Ishikawa (cell line): ENCODE measurements around the gene SRSF6.

ENCODE experiments used
- CEBPB ChIP-seq: IDR thresholded peaks from 2 replicates; pipeline ENCODE4 v1.6.1; 2012
- CREB1 ChIP-seq: IDR thresholded peaks from 2 replicates; pipeline ENCODE4 v1.6.1; 2012; ENCODE audit warnings: low read depth
- EGR1 ChIP-seq: IDR thresholded peaks from 2 replicates; pipeline ENCODE4 v1.6.1; 2012
- EP300 ChIP-seq: IDR thresholded peaks from 2 replicates; pipeline ENCODE4 v1.6.1; 2012; ENCODE audit warnings: borderline replicate concordance
- FOXM1 ChIP-seq: IDR thresholded peaks from 2 replicates; pipeline ENCODE4 v1.6.1; 2012; ENCODE audit warnings: low read depth, borderline replicate concordance
- NFIC ChIP-seq: IDR thresholded peaks from 2 replicates; pipeline ENCODE4 v1.6.1; 2012
- RAD21 ChIP-seq: IDR thresholded peaks from 2 replicates; pipeline ENCODE4 v1.6.1; 2012; ENCODE audit warnings: low read depth
- TAF1 ChIP-seq: IDR thresholded peaks from 2 replicates; pipeline ENCODE4 v1.6.1; 2012; ENCODE audit warnings: low read depth, mild to moderate bottlenecking
- TCF12 ChIP-seq: IDR thresholded peaks from 2 replicates; pipeline ENCODE4 v1.6.1; 2012; ENCODE audit warnings: low read depth
- TEAD4 ChIP-seq: IDR thresholded peaks from 2 replicates; pipeline ENCODE4 v1.6.1; 2012
- YY1 ChIP-seq: IDR thresholded peaks from 2 replicates; pipeline ENCODE4 v1.6.1; 2012; ENCODE audit warnings: low read depth
- ZBTB7A ChIP-seq: IDR thresholded peaks from 2 replicates; pipeline ENCODE4 v1.6.1; 2012; ENCODE audit warnings: low read depth
- TF ChIP-seq, protein P1 (sequence below): IDR thresholded peaks from 2 replicates; pipeline ENCODE4 v1.6.1; 2012
- TF ChIP-seq, protein P2 (sequence below): IDR thresholded peaks from 2 replicates; pipeline ENCODE4 v1.6.1; 2012; ENCODE audit warnings: low read depth, mild to moderate bottlenecking
- TF ChIP-seq, protein P3 (sequence below): IDR thresholded peaks from 2 replicates; pipeline ENCODE4 v1.6.1; 2012

SRSF6 gene

DNA sequence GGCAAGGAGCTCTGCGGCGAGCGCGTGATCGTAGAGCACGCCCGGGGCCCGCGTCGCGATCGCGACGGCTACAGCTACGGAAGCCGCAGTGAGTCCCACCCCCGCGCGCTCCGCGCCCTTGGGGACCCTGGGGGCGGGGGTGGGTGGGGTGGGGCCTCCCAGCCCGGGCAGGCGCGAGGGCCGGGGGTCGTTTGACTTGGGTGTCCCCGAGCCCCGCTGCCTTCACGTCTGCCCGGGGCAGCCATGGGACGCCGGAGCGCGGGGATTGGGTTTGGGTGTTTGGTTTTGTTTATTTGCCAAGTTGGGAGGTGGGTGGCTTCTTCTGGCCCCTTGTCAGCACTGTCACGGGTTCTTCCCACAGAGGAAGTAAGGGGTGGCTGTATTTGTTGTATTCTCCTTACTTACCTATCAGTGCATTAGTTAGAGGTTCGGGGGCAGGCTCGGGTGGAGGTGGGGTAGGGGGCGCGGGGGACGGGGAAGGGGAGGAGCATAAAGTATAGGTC is 777 bp downstream of the SRSF6 start:
- TF ChIP-seq, protein P1, sequence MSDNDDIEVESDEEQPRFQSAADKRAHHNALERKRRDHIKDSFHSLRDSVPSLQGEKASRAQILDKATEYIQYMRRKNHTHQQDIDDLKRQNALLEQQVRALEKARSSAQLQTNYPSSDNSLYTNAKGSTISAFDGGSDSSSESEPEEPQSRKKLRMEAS: peak; percentile 1; the same call in 1 of the 2 replicates
- no peak for TF ChIP-seq CEBPB

DNA sequence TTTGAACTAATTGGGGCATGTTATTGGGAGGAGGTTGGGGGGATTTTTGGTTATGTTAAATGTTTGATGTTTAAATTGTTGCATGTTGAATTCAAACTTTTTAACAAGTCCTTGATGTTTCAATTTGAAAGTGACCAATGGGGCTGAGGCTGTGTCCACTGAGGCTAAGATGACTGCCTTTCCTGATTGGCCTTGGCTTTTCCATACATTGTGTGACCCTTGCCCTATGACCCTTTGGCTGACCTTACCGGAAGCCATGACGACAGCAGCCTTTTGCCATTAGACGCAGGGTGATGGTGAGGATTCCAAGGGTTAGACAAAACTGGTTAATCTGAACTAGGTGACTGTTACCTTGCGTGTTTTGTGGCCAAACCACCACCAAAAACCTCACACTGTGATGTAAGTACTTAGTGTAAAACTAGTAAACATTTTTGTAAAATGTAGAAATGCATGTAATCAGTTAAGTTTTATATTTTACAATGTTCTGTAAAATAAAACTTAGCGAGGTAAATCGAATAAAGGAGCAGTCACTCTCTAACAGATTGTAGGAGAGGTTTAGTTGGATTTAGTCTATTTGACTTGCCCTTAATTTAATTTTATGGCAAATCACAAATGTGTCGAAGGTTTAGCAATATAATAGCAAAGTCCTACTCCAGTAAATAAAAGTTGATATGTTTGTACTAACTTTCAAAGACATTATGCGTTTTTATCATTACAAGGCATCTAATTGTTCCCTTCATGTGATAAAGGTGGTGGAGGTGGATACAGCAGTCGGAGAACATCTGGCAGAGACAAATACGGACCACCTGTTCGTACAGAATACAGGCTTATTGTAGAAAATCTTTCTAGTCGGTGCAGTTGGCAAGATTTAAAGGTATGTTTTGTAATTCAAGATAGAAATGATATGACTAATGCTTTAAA is 1.6 kb downstream of the SRSF6 start:
- TF ChIP-seq, protein P2, sequence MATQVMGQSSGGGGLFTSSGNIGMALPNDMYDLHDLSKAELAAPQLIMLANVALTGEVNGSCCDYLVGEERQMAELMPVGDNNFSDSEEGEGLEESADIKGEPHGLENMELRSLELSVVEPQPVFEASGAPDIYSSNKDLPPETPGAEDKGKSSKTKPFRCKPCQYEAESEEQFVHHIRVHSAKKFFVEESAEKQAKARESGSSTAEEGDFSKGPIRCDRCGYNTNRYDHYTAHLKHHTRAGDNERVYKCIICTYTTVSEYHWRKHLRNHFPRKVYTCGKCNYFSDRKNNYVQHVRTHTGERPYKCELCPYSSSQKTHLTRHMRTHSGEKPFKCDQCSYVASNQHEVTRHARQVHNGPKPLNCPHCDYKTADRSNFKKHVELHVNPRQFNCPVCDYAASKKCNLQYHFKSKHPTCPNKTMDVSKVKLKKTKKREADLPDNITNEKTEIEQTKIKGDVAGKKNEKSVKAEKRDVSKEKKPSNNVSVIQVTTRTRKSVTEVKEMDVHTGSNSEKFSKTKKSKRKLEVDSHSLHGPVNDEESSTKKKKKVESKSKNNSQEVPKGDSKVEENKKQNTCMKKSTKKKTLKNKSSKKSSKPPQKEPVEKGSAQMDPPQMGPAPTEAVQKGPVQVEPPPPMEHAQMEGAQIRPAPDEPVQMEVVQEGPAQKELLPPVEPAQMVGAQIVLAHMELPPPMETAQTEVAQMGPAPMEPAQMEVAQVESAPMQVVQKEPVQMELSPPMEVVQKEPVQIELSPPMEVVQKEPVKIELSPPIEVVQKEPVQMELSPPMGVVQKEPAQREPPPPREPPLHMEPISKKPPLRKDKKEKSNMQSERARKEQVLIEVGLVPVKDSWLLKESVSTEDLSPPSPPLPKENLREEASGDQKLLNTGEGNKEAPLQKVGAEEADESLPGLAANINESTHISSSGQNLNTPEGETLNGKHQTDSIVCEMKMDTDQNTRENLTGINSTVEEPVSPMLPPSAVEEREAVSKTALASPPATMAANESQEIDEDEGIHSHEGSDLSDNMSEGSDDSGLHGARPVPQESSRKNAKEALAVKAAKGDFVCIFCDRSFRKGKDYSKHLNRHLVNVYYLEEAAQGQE: no peak
- TF ChIP-seq YY1 (no peak), NFIC (no peak), TCF12 (no peak)

DNA sequence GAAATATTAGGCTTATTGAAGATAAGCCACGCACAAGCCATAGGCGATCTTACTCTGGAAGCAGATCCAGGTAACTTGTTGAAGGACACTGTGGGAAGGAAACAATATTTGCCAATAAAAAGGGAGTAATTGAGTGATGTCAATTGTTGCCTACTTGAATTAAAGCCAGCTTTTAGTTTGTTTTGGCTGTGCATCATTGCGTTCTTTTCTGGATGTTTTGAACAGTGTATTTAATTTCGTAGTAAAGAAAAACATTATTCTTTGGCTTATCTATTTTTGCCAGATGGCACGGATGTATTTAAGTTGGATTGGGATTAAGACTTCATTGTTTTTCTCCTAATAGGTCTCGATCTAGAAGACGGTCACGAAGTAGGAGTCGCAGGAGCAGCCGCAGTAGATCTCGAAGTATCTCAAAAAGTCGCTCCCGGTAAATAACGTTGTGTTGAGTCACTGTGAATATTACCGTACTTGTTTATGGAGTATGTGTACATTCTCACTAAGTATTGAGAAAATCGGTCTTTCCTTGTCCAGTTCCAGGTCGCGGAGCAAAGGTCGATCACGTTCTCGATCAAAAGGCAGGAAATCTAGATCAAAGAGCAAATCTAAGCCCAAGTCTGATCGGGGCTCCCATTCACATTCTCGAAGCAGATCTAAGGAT is 2.6 kb downstream of the SRSF6 start:
- TF ChIP-seq ZBTB7A (no peak), CREB1 (no peak), FOXM1 (no peak), NFIC (no peak), TAF1 (no peak), TCF12 (no peak), CEBPB (no peak), TEAD4 (no peak), EGR1 (no peak), YY1 (no peak), EP300 (no peak), RAD21 (no peak)
- TF ChIP-seq, protein P2: no peak
- TF ChIP-seq, protein P1: no peak
- TF ChIP-seq, protein P3, sequence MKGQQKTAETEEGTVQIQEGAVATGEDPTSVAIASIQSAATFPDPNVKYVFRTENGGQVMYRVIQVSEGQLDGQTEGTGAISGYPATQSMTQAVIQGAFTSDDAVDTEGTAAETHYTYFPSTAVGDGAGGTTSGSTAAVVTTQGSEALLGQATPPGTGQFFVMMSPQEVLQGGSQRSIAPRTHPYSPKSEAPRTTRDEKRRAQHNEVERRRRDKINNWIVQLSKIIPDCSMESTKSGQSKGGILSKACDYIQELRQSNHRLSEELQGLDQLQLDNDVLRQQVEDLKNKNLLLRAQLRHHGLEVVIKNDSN: no peak

DNA sequence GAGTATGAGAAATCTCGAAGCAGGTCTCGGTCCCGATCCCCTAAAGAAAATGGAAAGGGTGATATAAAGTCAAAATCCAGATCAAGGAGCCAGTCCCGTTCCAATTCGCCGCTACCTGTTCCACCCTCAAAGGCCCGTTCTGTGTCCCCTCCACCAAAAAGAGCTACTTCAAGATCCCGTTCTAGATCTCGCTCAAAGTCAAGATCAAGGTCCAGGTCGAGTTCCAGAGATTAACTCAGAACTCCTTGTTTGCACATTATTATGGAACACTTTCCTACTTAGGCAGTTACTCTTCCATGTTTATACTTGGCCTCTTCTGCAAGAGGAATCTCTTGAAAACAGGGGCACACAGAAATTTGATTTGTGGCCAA is 3.1 kb downstream of the SRSF6 start:
- TF ChIP-seq TEAD4 (no peak), RAD21 (no peak), TCF12 (no peak), ZBTB7A (no peak), CEBPB (no peak), NFIC (no peak), FOXM1 (no peak), EGR1 (no peak), EP300 (no peak), YY1 (no peak), CREB1 (no peak), TAF1 (no peak)
- TF ChIP-seq, protein P2: no peak
- TF ChIP-seq, protein P3: no peak
- TF ChIP-seq, protein P1: no peak
